GM19452 (cell line): ENCODE measurements around the gene MSI2.
A peak's percentile ranks its signal among the peaks of the same experiment; 100 is the strongest.

Experiments
- ATAC-seq: cut with Tn5 transposase; IDR thresholded peaks from one replicate; pipeline ENCODE4 v1.9.1; 2021; ENCODE audit not compliant: unreplicated experiment

MSI2 gene

GRCh38 chr17:57406981-57407286 is 150.6 kb downstream of the MSI2 start:
- ATAC-seq = no peak

GRCh38 chr17:57407287-57408070 is 151.2 kb downstream of the MSI2 start:
- ATAC-seq = no peak

- ATAC-seq = no peak
These were observed 151.9 kb downstream of the MSI2 start for GRCh38 chr17:57408071-57408811.

- no peak for ATAC-seq
These were observed 153.8 kb downstream of the MSI2 start for GRCh38 chr17:57410169-57410568.

GRCh38 chr17:57412520-57413096 is 156.3 kb downstream of the MSI2 start:
- no peak for ATAC-seq

- no peak for ATAC-seq
These were observed 157.7 kb downstream of the MSI2 start for GRCh38 chr17:57413848-57414651.

GRCh38 chr17:57415751-57416207 is 159.5 kb downstream of the MSI2 start:
- no peak for ATAC-seq

GRCh38 chr17:57416369-57416768 is 160.0 kb downstream of the MSI2 start:
- no peak for ATAC-seq

GRCh38 chr17:57417956-57418355 is 161.6 kb downstream of the MSI2 start:
- ATAC-seq = no peak

GRCh38 chr17:57418463-57419246 is 162.3 kb downstream of the MSI2 start:
- no peak for ATAC-seq

- no peak for ATAC-seq
These were observed 163.7 kb downstream of the MSI2 start for GRCh38 chr17:57419940-57420550.

- ATAC-seq = no peak
These were observed 164.7 kb downstream of the MSI2 start for GRCh38 chr17:57420734-57421717.

- peak; percentile 86 for ATAC-seq
These were observed 166.3 kb downstream of the MSI2 start for GRCh38 chr17:57422574-57423164.

GRCh38 chr17:57423541-57423940 is 167.2 kb downstream of the MSI2 start:
- ATAC-seq = no peak

- ATAC-seq = no peak
These were observed 167.9 kb downstream of the MSI2 start for GRCh38 chr17:57424273-57424672.

- ATAC-seq = no peak
These were observed 168.5 kb downstream of the MSI2 start for GRCh38 chr17:57424777-57425188.

GRCh38 chr17:57425431-57425830 is 169.1 kb downstream of the MSI2 start:
- ATAC-seq = no peak
